PC-3 (cell line): ENCODE results near the gene KCTD1.

ENCODE experiments used
- CTCF ChIP-seq: fragments of 300-600 bp; sonication (generic); conservative IDR thresholded peaks from 2 replicates; pipeline ENCODE4 v1.5.1; 2017; ENCODE audit warnings: antibody characterized with exemption, low read depth, mild to moderate bottlenecking, low read length
- EZH2phosphoT487 ChIP-seq: fragments of 300-600 bp; sonication (generic); IDR thresholded peaks from 2 replicates; pipeline ENCODE4 v1.6.1; 2018; ENCODE audit warnings: mild to moderate bottlenecking, antibody characterized with exemption, low read length, borderline replicate concordance

- TF ChIP-seq CTCF (no peak), EZH2phosphoT487 (no peak)
Observed at GRCh38 chr18:26504831-26505230, 43.5 kb downstream of the KCTD1 start.
